Brain pericyte (primary cell): ENCODE measurements around the gene ZFP28.

Experiments
- DNase-seq: peaks from one replicate; pipeline ENCODE4 v3.0.0-alpha.2; 2012; ENCODE audit warnings: low read depth, low spot score

The ZFP28 gene

GRCh38 chr19:56595548-56595899 lies 56.8 kb downstream of the ZFP28 start:
- no peak for DNase-seq

DNA sequence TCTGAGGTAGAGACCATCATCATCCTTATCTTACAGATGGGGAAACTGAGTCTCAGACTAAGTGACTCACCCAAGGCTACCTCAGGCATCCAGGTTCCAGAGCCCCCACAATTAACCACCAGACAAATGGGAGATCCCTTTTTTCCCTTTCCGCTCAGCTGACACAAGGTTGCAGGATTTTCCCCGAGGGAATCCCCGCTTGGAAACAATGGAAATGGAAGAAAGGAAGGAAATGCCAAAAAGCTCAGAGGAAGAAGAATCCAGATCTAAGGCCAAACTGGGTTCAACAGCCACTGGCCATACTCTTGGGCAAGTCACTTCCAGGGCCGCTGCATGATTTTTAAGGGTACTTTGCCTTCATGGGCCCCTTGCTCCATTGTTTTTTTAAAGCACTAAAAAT lies 57.9 kb downstream of the ZFP28 start:
- DNase-seq: no peak

DNA sequence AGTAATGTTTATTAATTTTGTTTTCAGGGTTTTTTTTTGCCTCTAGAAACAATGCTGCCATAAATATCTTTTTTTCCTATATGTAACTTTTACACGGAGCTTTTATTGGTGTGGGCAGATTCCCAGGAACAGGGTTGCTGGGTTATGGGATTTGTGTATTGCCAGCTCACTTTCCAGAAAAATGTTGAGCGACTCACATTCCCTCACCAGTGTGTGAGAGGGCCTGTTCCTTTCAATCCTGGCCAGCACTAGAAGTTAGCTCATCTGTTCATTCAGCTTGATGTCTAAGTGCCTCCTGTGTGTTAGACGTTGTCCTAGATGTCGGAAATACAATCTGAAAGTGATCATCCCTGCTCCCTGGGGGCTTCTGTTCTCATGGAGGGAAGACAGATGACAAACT lies 58.9 kb downstream of the ZFP28 start:
- DNase-seq: no peak

- DNase-seq: no peak
These were observed 62.6 kb downstream of the ZFP28 start for GRCh38 chr19:56601375-56601774.

DNA sequence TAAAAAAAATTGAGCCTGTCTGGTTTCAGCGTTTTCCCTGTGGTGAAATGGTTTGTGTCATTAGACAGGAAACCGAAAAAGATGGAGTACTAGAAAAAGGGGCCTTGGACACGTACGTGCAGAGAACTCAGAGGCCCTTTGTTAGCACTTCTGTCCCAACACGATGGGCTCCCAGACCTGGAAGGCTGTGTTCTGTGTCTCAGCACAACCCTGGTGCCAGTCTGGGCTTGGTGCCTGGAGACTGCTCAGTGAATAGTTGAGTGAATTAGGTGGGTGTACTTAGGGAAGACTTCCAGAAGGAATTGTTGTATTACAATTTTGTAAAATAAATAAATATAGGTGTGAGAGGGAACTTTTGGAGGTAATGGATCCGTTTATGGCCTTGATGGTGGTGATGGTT lies 65.1 kb downstream of the ZFP28 start:
- DNase-seq: no peak
